GM18526 (cell line): ENCODE measurements around the gene MCAM.

Experiments
- POLR2A ChIP-seq: IDR thresholded peaks from 3 replicates; pipeline ENCODE4 v1.6.1; 2011; ENCODE audit not compliant: insufficient read length; ENCODE audit errors: extremely low read depth

MCAM gene

GRCh38 chr11:119277660-119278059, 39.3 kb downstream of the MCAM start:
- no peak for TF ChIP-seq POLR2A

- no peak for TF ChIP-seq POLR2A
Observed at GRCh38 chr11:119273721-119274120, 43.2 kb downstream of the MCAM start.

GRCh38 chr11:119267645-119268044, 49.3 kb downstream of the MCAM start:
- TF ChIP-seq POLR2A, result no peak

DNA sequence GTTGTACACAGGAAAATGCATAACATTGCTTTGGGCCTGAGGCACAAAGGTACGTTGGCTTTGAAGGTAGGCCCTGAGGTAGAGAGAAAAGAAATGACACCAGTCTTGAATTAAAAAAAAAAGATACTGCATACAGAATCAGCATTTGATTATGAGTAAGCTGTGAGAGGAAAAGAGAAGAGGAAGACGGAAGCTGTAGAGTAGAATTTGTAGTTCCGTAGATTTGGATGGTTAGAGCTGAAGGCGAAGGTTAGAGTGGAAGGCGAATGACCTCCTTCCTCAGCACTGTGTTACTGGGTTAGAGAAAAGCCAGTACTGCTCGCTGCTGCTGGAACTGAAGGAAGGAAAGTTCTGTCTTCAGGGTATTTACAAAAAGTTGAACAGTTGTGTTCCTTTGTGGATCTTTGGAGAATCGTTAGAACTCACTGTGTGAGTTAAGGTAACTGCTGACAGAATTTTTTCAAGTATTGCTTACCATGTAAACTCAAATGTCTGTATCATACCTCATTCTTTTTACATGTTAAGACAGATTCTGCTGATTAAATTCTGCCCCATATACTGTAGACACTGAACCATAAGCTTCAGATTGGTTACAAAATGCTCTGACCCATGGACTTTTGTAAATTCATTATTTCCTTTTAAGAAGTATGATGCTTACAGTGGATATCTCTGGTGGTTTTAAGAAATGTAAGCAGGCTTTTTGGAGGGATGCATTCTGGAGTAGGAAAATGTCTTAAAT, 50.2 kb downstream of the MCAM start:
- no peak for TF ChIP-seq POLR2A

DNA sequence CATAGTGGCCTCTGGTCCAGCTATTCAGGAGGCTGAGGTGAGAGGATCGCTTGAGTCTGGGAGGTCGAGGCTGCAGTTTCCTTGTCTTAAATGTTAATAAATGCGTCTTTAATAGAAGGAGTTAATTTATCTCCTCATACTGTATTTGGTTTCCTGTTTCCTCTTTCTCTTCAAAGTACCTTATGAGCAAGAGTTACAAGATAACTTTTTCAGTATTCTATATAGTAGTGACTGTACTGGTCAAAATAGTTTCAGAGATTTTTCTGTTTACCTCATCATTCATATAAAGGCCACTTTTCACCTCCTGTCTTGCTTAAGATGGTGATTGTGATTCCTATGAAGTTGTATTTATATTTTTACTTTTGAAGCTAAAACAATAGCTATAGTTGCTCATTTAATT, 50.9 kb downstream of the MCAM start:
- TF ChIP-seq POLR2A, result no peak

DNA sequence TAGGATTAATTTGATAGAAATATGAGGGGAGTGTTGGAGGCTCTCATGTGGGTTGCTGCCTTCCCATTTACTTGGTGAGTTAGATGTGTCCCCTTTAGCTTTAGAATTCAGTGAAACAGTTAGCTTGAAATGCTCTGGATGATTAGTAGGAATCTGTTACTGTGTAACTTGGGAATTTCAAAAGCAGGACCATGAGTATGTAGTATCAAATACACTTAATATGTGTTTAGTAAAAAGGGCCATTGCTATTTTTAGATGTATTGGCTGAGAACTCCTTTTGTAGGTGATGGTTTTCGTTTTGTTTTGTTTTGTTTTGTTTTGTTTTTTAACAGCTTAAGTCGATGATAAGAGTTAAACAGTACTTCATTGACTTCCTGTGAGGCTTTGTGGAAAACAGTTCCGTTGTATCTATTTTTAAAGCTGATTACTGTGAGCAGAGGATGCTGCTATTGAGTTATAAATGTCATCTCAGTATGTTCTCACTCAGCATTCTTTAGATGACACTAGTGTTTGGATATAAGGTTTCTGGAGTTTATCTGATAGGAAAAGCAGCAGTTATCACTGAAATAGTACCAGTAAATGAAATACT, 53.5 kb downstream of the MCAM start:
- no peak for TF ChIP-seq POLR2A

- no peak for TF ChIP-seq POLR2A
Observed at GRCh38 chr11:119262668-119263351, 54.1 kb downstream of the MCAM start.

DNA sequence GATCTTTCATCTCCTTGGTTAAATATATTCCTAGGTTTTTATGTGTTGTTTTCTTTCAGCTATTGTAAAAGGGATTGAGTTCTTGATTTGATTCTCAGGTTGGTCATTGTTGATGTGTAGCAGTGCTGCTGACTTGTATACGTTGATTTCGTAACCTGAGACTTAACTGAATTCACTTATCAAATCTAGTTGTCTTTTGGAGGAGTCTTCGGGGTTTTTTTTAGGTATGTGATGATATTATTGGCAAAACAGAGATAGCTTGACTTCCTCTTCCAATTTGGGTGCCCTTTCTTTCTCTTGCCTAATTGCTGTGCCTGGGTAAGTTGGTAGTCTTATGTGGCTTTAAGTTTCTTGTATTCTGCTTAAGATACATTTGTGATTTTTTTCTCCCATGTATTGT, 57.9 kb downstream of the MCAM start:
- no peak for TF ChIP-seq POLR2A
